NCI-H526 treated with DMSO at 0.1 percent for 48 hours (cell line): Measurements from ENCODE around the gene SLC15A1.
"Not testable (repeated sequence)": the region's sequence is repeated elsewhere in the genome, so short reads cannot be mapped to it uniquely, and the experiment has no call there.

Experiments used
- DNase-seq: peaks from one replicate; lab custom pipeline; 2025; lab: John Stamatoyannopoulos, UW

The SLC15A1 gene

GRCh38 chr13:98781470-98781869 lies 29.0 kb upstream of the SLC15A1 start:
- DNase-seq: no peak

GRCh38 chr13:98781045-98781444 lies 28.6 kb upstream of the SLC15A1 start:
- DNase-seq: no peak

- DNase-seq: no peak
These were observed 28.0 kb upstream of the SLC15A1 start for GRCh38 chr13:98780451-98780850.

GRCh38 chr13:98779695-98780094 lies 27.2 kb upstream of the SLC15A1 start:
- DNase-seq: no peak

- no peak for DNase-seq
These were observed 26.3 kb upstream of the SLC15A1 start for GRCh38 chr13:98778749-98779148.

GRCh38 chr13:98776644-98777043 lies 24.2 kb upstream of the SLC15A1 start:
- no peak for DNase-seq

GRCh38 chr13:98775844-98776598 lies 23.5 kb upstream of the SLC15A1 start:
- no peak for DNase-seq

- DNase-seq: no peak
These were observed 22.9 kb upstream of the SLC15A1 start for GRCh38 chr13:98775386-98775785.

GRCh38 chr13:98774776-98775175 lies 22.3 kb upstream of the SLC15A1 start:
- DNase-seq: no peak

GRCh38 chr13:98773921-98774320 lies 21.4 kb upstream of the SLC15A1 start:
- DNase-seq: no peak

GRCh38 chr13:98772794-98773452 lies 20.5 kb upstream of the SLC15A1 start:
- DNase-seq: no peak

GRCh38 chr13:98771838-98772611 lies 19.6 kb upstream of the SLC15A1 start:
- DNase-seq: no peak

- DNase-seq: no peak
These were observed 17.3 kb upstream of the SLC15A1 start for GRCh38 chr13:98769736-98770135.

GRCh38 chr13:98768522-98768921 lies 16.1 kb upstream of the SLC15A1 start:
- no peak for DNase-seq

- no peak for DNase-seq
These were observed 14.2 kb upstream of the SLC15A1 start for GRCh38 chr13:98766697-98767096.

GRCh38 chr13:98765996-98766519 lies 13.6 kb upstream of the SLC15A1 start:
- DNase-seq: no peak

- no peak for DNase-seq
These were observed 9.6 kb upstream of the SLC15A1 start for GRCh38 chr13:98761986-98762616.

- DNase-seq: no peak
These were observed 8.9 kb upstream of the SLC15A1 start for GRCh38 chr13:98761126-98761985.

- DNase-seq: no peak
These were observed 3.3 kb upstream of the SLC15A1 start for GRCh38 chr13:98755729-98756128.

- DNase-seq: no peak
These were observed 2.6 kb upstream of the SLC15A1 start for GRCh38 chr13:98755116-98755515.

- not testable (repeated sequence) for DNase-seq
These were observed 2.0 kb upstream of the SLC15A1 start for GRCh38 chr13:98754468-98754867.
